Stimulated activated naive CD4-positive, alpha-beta T cell treated with Interleukin-2 at 50 U/mL for 16 hours (primary cell): ENCODE results near the gene HMGB4.

ENCODE experiments used
- DNase-seq: peaks from one replicate; lab custom pipeline; 2025; lab: John Stamatoyannopoulos, UW

Gene HMGB4

GRCh38 chr1:33848205-33848937 lies 15.5 kb upstream of the HMGB4 start:
- DNase-seq = no peak

DNA sequence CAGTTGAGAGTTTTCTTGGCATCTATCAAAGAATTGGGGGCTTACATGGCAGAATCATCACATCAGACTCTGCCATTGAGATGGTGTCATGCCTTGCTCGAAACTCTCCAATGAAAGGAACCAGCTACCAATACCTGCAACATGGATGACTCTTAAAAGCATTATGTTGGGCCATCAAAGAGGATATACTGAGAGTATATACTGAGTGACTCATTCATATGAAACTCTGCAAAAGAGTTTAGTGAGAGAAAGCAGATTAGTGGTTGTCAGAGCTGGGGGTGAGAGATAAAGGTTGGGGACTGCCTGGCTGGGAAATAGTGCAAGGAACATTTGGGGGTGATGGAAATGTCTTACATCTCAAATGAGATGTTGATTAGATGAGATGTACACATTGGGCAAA lies 14.7 kb upstream of the HMGB4 start:
- DNase-seq = no peak

DNA sequence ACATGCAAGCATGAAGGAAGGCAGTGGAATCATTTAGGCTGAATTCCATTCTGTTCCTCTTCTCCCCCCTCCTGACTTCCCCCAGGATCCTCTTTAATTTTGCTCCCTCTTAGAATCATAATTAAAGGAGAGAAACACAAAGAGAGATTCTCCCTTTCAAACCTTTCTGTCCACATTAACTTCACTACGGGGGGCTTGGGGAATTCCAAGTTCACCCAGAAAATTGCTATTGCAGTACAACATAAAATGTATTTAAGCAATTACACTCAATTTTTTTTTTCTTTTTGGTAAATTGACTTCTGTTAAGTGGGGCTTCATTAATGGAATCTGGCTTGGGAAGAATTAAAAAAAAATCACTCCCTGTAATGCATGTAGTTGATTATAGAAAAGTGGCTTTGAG lies 13.4 kb upstream of the HMGB4 start:
- no peak for DNase-seq

- no peak for DNase-seq
Observed at GRCh38 chr1:33852711-33853110, 11.2 kb upstream of the HMGB4 start.

DNA sequence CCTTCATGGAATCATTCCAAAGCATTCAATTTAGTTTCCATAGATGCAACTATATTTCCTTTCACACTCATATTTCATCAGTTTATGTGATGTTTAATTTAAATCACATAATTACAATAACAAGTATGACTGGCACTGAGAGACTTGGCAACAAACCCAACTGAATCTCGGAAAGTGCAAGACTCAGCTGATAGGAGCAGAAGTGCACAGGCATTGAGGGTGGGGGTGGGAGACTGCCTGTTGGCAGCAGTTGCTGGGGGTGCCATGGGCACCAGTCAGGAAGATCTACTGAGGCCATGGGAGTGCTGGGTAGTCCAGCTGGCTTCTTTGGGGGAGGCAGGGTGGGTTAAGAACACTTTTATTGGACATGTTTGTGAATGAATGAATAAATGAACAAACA lies 10.4 kb upstream of the HMGB4 start:
- DNase-seq = no peak

GRCh38 chr1:33854091-33854490 lies 9.8 kb upstream of the HMGB4 start:
- DNase-seq = no peak

DNA sequence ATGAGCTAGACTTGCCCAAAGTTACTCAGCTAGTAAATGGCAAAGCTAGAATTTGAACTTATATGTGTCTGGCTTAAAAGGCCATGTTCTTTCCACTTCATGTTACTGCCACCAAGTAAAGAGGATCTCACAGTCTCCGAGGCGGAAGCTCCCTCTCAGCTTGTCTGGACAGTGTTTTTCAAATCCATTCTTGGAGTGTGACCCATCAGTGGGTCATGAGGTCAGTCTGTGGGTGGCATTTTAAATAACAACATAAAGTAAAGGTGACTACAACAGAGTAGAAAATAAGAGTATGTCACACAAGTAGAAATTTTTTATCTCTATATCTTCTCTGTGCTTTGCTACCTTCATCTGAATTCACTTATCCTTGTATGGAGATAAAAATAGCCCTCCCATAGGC lies 3.2 kb upstream of the HMGB4 start:
- no peak for DNase-seq

- no peak for DNase-seq
Observed at GRCh38 chr1:33864460-33865389, 846 bp downstream of the HMGB4 start.

DNA sequence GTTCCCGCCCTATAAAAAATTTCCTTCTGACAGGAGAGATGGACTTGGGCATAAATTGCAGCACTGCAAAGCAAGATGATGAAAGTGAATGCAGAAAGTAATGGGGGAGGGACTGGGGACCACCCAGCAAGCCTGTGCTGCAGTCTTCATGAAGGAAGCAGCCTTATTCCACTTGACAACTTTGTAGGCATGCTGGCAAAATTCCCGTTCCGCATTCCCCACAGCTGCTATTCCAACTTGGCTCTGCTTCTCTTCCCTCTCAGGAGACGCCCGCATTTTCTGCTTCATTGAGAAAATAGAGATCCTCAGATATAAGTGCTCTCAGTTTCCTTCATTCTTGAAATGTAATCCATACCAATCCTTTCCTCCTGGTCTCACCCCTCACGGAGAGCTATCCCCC lies 2.4 kb downstream of the HMGB4 start:
- no peak for DNase-seq

GRCh38 chr1:33867684-33868083 lies 3.8 kb downstream of the HMGB4 start:
- DNase-seq = no peak

- no peak for DNase-seq
Observed at GRCh38 chr1:33872275-33872674, 8.4 kb downstream of the HMGB4 start.

DNA sequence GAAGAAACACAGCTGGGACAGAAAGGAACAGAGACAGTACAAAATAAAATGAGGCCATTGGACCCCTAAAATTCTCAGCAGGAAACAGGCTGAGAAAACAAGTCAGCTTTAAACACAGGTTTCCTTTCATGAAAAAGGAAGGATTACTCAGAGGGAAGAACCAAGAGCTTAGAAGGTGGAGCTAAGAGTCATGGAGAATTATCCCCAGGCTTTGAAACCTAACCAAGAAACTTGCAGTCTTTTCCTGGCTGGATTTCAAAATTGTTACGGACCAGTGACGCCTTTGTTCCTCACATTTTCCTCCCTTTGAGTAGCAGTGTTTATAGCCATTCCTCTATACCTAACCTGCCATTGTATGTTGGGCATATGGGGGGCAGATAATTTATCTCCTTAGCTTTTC lies 8.8 kb downstream of the HMGB4 start:
- no peak for DNase-seq

DNA sequence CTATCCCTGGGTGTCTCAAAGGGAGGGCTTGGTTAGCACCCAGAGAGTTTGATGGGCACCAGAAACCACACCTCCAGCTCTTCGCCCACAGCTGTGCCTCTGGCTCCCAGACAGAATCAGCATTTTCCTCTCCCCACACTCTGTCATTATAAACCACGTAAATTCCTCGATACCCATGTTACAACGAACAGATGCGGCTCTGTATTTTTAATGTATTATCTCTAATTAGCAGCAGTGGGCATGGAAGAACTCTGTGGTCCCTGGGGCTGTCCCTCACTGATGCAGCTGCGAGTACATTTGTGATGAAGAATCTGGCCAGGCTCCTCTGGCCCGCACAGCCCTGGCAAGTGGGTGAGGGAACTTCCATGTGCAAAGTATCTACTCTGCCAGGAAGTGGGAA lies 10.8 kb downstream of the HMGB4 start:
- DNase-seq = no peak

DNA sequence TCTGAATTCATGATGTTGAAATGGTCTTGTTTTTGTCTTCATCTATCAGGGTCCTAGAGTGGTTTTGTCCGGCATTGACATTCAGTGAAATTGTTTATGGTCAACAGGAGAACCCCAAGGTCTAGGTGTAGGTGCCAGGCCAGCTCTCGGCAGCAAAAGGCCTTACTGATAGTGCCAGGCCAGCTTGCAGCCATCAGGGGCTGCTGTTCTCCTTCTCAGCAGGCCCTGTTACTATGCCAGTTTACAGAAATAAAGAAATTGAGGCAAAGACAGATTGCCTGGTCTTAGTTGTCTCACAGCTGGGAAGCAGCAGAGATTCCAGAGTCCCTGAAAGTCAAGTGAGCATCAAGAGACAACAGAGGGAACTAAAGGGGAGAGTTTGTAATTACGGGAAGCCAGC lies 12.0 kb downstream of the HMGB4 start:
- no peak for DNase-seq

- DNase-seq = no peak
Observed at GRCh38 chr1:33876970-33877650, 13.2 kb downstream of the HMGB4 start.

DNA sequence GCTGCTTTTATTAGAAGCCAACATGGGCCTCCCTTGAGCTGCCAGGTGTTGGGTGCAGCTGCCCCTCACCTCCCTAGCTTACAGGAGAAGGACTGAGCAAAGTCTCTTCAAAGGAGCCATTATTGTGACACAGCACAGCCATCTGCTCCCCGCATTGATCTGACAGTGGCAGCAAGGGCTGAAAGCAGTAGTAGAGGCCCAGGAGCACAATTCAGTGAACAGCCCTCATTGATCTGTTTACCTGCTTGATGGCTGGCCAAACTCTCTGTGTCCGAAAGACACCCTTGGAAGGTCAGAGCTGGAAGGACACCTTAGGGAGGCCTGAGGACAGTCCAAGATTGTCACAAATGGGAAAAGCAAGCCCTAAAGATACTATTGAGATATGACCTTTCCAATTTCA lies 14.5 kb downstream of the HMGB4 start:
- no peak for DNase-seq

- DNase-seq = no peak
Observed at GRCh38 chr1:33880305-33880704, 16.4 kb downstream of the HMGB4 start.

DNA sequence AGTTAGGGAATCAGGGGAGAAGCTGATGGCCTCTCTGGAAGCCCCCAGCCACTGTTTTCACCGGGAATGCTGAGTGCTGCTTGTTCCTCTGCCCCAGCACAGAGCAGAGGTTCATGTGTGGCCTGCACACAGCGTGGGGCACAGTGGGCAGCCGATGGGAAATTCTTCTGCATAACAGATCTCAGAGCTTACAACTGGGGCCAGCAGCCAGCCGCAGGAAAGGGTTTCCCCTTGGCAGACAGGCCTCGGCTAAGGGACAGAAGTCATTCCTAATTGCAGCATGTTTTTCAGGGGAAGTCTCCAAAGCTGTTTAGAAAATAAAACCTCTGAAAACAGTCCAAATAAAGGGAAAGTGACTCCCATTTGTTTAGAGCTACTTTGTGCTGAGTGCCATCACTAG lies 22.6 kb downstream of the HMGB4 start:
- no peak for DNase-seq

- no peak for DNase-seq
Observed at GRCh38 chr1:33893147-33893830, 29.4 kb downstream of the HMGB4 start.

DNA sequence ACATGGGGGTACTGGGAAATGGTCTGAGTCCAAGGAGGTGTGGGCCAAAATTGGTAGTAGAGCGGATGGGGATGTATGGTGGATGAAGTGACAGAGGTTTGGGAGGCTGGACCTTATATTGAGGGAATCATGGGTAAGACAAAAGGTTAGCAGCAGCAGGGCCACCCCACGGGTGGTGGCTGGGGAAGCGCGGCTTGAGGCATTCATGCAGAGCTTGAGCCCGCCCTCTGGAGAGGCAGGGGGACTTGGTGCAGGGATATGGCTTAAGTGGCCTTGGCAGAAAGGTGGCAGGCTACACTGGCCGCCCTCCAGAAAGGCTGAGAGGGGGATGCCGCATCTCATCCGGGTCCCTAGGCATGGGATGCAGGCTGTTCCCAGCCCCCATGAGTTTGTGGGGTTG lies 31.5 kb downstream of the HMGB4 start:
- DNase-seq = no peak

DNA sequence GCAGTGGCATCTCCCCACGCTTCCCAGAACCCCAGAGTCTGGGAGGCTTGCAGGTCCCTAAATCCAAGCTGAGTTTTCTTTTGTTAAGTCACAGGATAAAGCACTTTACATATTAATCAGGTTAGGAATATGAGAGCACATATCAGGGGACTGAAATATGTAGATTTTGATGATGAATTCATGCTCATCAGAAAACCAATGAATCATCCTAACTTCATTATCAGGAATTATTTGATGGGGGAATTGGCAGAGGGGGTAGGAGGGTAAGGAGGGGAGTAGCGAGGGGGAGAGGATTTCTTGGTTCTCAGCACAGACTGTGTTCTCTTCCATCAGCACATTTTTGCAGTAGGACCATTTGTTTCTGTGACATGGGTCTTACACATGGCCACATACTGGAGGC lies 32.1 kb downstream of the HMGB4 start:
- DNase-seq = no peak

- DNase-seq = no peak
Observed at GRCh38 chr1:33897092-33897725, 33.3 kb downstream of the HMGB4 start.
